TTC549 (cell line): Measurements from ENCODE around the gene RNF217.
"Not testable (repeated sequence)": the region's sequence is repeated elsewhere in the genome, so short reads cannot be mapped to it uniquely, and the experiment has no call there.

Experiments
- FAIRE-seq: peaks from 2 replicates; lab custom pipeline; 2012; peaks lifted over from hg19 to GRCh38; lab: Jason Lieb, UNC

The RNF217 gene

DNA sequence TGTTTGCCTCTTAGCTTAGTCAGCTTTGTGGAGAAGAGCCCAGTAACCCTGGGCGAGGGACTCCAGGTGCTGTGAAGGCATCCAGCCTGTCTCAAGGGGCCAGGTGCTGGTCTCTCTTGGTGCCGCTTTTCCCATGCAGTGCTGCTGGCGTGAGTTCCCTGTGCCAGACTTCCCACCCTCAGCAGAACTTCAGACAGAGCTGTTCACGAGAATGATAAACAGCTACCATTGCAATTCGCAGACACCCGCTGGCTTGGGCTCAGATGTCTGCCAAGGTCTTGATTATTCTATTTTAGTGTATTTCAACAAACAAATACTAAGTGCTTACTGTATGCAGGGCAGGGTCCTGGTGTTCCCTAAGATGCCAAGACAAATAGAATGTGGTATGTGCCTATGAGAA, 57.7 kb downstream of the RNF217 start:
- no peak for FAIRE-seq

DNA sequence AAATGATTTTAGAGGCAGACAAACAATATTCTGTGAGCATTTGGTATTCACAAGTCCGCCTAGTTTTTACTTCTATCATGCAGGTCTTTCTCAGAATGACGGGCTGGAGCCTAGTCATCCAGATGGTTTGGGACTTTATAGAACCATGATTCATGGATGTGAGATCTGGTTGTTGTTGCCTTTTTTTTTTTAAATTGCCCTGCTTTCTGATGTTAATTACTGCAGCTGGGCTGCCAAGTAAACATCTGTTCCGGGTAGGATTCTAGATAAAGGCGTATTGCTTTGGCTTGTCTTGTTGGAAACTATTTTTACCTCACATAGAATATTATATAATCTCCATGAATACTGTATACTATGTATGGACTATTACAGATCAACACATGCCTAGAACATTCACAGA, 58.1 kb downstream of the RNF217 start:
- no peak for FAIRE-seq

DNA sequence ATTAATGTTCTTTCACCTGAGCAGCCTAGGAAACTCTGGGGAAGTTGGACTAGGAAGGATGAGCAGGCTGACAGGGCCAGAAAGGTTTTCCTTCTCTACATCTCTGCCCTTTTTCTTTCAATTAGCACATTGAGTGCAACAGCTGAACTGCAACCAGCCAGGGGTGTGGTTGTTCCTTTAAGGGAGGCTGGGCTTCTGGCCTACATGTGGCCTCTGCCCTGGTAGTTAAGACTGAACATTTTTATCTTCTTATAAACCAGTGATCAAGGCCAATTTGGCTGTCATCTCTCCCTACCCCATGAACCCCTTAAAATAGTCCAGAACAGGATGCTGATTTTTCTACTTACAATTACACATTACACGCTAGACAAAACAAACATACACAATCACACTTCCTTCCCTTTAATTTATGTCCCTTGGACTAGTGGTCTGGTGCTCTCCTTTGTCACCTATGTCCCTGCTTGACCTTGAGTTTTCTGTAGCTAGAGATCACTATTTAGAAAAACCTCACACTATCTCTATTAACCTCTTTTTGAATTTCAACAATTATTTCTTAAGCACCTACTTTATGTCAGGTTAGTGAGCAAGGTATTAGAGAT, 60.3 kb downstream of the RNF217 start:
- FAIRE-seq = no peak

DNA sequence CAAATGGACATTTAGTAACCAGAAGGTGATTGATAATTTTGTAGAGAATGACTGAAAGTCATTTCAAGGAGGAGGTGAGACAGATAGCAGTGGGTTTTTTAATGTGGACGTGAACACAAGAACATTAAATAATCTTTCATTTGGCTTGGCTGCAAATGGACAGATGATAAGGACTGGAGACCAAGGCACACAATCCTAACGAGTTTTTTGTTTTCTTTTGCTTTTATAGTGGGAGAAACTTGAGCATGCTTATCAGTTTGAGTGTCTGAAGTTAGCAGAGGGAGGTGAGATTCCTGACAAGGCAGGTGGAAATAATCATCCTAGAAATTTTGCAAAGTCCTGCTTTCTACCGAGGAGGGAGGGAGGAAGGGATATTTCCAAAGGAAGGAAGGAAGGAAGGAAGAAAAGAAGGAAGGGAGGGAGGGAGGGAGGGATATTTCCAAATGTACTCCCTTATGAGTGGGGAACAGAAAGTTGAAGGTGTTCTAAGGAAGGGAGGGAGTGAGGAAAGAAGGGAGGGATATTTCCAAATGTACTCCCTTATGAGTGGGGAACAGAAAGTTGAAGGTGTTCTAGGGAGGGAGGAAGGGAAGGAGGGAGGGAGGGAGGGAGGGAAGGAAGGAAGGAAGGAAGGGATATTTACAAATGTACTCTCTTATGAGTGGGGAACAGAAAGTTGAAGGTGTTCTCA, 63.1 kb downstream of the RNF217 start:
- FAIRE-seq = no peak

DNA sequence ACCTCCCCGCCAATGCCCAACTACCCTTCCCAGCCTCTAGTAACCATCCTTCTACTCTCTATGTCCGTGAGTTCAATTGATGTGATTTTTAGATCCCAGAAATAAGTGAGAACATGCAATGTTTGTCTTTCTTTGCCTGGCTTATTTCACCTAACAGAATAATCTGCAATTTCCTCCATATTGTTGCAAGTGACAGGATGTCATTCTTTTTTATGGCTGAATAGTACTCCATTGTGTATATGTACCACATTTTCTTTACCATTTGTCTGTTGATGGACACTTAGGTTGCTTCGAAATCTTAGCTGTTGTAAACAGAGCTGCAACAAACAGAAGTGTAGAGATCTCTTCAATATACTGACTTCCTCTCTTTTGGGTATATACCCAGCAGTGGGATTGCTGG, 65.0 kb downstream of the RNF217 start:
- no peak for FAIRE-seq

DNA sequence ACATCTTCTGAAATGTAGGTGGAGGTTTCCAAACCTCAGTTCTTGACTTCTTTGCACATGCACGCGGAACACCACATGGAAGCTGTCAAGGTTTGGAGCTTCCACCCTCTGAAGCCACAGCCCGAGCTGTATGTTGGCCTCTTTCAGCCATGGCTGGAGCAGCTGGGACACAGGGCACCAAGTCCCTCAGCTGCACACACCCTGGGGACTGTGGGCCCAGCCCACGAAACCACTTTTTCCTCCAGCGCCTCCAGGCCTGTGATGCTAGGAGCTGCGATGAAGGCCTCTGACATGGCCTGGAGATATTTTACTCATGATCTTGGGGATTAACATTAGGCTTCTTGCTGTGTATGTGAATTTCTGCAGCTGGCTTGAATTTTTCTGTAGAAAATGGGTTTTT, 68.7 kb downstream of the RNF217 start:
- no peak for FAIRE-seq

DNA sequence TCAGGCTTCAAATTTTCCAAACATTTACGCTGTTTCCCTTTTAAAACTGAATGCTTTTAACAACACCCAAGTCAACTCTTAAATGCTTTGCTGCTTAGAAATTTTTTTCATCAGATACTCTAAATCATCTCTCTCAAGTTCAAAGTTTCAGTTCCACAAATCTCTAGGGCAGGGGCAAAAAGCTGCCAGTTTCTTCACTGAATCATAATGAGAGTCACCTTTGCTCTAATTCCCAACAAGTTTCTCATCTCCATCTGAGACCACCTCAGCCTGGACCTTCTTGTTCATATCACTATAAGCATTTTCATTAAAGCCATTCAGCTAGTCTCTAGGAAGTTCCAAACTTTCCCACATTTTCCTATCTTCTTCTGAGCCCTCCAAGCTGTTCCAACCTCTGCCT, 69.1 kb downstream of the RNF217 start:
- no peak for FAIRE-seq

DNA sequence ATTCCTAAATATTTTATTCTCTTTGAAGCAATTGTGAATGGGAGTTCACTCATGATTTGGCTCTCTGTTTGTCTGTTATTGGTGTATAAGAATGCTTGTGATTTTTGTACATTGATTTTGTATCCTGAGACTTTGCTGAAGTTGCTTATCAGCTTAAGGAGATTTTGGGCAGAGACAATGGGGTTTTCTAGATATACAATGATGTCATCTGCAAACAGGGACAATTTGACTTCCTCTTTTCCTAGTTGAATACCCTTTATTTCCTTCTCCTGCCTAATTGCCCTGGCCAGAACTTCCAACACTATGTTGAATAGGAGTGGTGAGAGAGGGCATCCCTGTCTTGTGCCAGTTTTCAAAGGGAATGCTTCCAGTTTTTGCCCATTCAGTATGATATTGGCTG, 72.7 kb downstream of the RNF217 start:
- FAIRE-seq = not testable (repeated sequence)

DNA sequence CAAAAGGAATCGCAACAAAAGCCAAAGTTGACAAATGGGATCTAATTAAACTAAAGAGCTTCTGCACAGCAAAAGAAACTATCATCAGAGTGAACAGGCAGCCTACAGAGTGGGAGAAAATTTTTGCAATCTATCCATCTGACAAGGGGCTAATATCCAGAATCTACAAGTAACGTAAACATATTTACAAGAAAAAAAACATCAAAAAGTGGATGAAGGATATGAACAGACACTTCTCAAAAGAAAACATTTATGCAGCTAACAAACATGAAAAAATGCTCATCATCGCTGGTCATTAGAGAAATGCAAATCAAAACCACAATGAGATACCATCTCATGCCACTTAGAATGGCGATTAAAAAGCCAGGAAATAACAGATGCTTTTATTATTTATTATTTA, 74.2 kb downstream of the RNF217 start:
- FAIRE-seq = not testable (repeated sequence)

DNA sequence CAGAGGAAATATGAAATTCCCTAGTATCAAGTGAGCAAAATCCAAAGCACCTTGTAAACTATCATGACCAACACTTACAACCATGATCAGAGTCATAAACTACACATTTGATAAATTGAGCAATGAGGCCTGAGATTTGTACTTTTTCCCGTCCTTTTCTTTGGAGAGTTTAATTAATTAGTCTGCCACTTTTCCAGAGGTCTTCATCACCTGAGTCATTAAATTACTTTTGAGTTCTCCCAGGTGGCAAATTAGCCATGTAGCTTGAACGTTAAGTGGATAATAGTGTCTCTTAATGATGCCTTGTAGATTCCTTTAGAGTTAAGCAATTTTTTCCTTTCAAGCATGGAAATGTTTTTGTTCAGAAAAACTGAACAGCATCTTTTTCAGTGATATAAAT, 75.6 kb downstream of the RNF217 start:
- no peak for FAIRE-seq

DNA sequence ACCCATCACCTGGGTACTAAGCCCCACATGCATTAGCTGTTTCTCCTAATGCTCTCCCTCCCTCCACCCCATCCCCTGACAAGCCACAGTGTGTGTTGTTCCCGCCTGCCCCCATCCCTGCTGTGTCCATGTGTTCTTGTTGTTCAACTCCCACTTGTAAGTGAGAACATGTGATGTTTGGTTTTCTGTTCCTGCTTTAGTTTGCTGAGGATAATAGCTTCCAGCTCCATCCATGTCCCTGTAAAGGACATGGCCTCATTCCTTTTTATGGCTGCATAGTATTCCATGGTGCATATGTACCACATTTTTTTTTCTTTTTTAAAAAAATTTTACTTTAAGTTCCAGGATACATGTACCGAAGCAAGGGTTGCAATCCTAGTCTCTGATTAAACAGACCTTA, 76.7 kb downstream of the RNF217 start:
- FAIRE-seq = no peak

DNA sequence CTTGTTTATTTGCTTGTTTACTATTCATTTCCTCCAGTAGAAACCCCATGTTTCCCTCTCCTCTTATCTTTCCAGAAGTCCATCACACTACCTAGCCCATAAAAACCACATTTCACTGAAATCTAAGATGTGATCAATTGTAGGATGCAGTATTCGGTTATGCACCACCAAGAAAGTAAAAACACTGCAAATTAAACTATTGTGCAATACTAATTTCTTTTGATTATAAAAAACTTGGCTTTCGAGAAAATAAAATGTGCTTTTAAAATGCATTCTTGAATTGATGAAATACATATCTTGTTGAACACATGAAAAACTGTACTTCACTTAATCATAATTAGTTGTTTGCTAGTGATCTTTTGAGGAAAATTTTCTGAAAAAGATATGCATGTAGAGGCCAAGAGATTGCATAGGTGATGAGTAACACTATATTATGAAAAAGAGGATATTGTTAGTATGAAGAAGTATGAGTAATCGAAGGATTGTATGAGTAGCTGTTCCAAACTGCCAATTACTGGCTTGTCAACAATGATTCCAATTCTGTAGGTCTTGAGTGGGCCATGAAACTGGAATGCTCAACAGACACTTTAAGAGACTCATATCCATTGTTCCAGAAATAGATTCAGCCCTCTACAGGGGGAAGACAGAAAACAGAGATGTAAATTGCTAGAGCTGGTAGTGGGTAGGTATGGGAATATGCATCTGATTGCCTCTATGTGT, 79.7 kb downstream of the RNF217 start:
- FAIRE-seq = no peak

DNA sequence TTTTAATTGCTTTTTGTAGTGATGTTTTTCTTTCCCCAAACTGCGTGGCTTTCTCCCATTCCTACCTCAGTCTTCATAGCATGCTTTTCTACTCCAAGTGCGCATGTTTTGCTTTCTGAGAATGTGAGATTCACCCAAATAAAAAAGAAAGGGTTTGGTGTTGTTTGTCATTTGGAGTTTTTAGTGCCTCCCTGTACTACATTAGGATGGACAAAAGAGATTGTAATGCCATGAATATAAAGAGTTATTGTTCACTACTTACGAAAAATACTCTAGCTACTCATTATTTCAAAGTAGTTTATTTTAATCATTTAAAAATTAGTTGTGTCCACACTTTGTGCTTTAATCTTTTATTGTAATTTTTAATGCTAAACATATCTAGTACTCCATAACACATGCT, 81.8 kb downstream of the RNF217 start:
- FAIRE-seq = no peak

DNA sequence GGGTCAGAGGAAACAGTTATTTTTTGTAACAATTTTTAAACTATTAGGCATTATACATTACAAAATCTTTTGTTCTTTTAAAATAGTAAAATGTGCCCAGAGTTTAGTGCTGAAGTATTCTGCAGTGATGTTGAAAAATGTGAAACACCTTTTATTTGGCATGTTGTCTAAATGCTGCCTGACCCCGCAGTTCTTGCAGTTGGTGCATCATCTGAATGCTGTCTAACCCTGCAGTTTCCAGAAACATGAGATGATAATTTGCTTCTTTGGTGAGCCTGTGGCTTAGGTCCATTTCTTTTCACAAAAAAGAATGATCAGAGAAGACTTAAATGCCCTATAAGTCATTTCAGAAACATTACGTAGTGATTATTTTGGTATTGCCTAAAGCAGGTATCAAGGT, 82.4 kb downstream of the RNF217 start:
- no peak for FAIRE-seq

DNA sequence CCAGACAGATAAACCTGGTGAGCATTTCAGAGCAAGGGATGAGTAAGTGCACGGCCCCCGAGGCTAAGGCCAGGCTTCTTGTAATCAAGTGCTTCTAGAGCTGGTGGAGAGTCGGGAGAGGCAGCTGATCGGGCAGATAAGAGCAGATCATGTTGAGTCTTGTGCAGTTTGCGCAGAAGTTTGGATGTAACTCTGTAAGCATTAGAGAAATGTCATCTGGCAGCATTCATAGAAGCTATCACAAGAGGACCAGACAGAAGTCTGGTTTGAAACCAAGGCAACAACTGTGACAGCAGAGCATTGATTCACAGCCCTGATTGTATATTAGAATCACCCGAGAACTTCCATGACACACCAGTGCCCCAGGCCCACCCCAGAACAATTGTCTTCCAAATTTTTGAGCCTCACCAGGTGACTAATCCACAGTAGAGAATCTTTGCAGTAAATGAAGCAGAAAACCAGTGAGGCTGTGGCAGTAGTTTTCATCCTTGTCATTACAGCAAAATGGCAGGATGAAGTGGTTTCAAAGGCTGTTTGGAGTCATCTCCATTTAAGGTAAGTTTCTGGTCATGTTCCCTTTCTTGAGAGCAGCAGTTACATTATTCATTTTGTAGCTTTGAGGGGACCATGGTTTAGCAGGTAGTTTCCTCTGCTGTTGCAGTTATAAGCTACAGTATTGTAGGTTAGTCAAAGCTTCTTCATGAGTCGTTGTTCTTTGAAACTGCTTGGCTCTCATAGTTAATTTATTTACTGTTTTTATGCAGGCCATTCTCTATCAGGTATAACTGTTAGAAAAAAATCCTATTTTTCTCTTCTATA, 84.1 kb downstream of the RNF217 start:
- no peak for FAIRE-seq

DNA sequence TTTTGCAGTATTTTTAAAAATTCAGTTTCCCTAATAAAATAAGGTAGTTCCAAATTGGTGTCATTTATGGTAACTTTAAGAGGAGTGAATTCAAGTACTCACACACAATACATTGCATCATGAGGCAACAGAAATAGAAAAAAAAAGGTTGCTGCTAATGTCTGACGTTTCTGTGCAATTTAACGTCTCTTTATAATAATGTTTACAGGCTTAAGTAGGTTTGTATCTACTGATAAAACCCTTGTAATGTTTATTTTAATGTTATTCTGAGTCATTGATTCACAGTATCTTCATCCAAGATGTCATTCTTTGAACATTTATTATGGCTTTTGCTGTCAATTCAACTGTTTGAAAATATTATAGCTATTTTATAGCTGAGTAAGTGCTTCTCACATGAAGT, 86.0 kb downstream of the RNF217 start:
- no peak for FAIRE-seq

DNA sequence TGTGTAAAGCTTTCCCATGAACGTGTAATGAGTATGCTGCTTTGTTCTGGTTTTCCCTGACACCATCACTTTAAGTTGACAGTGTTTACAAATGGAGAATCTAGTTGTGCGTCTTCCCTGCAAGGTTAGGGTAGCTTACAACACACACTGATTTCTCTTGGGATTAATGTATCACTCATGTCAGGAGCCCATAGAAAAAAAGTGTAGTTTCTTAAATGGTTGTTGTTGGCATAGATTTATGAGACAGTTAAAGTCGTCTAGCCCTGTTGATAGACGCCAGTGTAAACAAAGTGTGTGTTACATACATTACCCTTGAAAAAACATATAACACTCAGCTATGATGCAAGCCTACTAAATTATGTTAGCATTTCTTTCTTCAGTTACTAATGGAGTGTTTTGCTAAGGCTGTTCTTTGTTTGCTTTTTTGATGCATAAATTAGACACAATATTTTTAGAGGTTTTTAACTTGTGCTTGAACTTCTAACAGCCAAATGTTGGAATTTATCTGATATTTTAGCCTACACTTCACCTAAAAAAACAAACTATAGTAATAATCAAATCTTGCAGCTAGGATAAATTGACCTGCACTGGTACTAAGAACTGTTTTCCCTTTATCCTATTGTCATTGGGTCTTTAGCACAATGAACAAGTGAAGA, 88.6 kb downstream of the RNF217 start:
- FAIRE-seq = no peak

DNA sequence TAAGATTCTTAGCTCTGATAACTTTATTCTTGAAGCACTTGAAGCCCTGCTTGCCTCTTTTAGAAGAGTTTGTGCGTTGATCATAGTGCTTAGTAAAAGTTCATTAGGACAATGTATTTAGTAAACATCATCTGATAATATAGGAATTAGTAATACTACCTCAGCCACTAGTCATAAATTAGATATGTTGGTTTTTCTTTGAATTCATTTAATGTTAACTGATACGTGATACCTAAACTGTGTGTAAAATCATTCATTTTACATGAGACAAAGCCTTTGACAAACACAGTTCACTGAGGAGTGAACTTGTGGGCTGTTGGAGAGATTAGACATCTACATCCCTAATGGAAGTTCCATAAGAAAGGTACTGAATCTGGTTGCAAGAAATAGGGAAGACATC, 91.6 kb downstream of the RNF217 start:
- no peak for FAIRE-seq

DNA sequence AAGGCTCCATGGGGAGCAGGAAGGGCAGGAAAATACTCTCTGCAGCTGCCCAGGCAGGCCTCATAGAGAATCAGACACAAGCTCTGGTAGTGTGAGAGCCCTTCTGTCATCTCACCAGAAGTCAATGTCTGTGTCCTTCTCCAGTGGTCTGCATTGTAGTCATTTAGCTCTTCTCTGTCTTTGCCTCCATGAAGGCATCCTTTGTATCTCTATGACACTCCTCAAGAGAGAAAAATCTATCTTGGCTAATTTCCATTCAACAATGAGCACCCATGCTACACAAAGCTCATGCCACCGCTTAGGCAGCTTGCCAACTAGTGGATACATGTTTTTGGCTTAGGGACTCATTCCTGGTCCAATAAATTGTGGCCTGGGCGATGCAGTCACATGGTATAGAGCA, 92.1 kb downstream of the RNF217 start:
- no peak for FAIRE-seq

DNA sequence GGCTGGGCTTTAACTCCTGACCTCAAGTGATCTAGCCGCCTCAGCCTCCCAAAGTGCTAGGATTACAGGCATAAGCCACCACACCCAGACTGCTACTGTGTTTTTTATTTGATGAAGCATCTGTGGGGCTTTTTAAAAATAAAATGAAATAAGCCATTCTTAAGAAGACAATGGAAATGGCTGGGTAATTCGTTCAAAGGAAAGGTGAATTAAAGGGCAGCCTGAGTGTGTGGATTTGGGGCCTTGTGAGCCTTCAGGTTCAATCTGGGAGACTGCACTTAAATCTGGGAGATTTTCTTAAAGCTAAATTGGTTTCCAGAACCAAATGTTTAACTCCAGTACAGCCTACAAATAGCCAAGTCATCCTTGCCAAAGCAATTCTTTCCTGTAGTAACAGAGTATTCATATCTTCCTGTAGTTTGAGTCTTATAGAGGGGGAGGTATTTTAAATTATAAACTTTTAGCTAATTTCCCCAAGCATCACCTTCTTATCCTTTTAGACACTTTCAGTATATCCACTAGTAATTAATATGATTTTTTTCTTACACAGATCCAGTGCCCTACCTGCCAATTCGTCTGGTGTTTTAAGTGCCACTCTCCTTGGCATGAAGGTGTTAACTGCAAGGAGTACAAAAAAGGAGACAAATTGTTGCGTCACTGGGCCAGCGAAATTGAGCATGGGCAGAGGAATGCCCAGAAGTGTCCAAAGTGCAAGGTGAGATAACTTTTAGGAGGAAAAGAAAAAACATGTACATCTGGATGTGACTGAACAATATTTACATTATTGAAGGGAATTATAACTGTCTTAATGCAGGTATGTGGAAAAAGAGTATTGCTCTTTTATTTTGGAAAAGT, 95.4 kb downstream of the RNF217 start:
- no peak for FAIRE-seq

DNA sequence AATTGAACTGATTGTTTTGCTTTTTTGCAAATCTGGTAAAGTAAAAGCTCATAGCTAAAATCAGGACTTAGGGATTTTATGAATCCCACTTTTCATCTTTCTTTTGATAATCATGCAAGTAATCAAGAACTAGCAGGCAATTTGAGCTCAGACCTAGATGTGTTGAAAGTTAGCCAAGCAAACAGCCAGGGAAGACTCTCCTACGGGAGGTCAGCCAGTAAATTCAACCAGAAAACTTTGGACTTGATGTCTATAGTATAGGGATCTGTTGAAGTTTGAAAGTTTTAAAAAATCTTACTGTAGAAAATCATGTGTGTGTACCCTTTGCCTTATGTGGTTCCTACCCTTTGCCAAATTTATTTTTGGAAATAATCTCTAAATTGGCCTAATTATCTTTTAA, 96.3 kb downstream of the RNF217 start:
- FAIRE-seq = no peak
